Upper lobe of right lung (tissue), 1 donor: ENCODE data around the gene SMARCA2. TPM values are rescaled to one million over a fixed set of nuclear protein-coding genes. Genes with fewer than 3 reads are reported as not detected.

Source experiments
- ATAC-seq: fragments of 200-7000 bp; cut with Tn5 transposase; one replicate; pipeline ENCODE4 v1.9.1; 2020; ENCODE audit warnings: mild to moderate bottlenecking, moderate library complexity
- DNase-seq: peaks from one replicate; pipeline ENCODE4 v3.0.0-alpha.2; 2020
- H3K27ac ChIP-seq: fragments of 200-600 bp; one replicate; pipeline ENCODE4 v1.8.0; 2022
- H3K27me3 ChIP-seq: fragments of 200-600 bp; one replicate; pipeline ENCODE4 v1.8.0; 2022; ENCODE audit warnings: mild to moderate bottlenecking
- H3K36me3 ChIP-seq: fragments of 200-600 bp; one replicate; pipeline ENCODE4 v1.8.0; 2022
- H3K4me1 ChIP-seq: fragments of 200-600 bp; one replicate; pipeline ENCODE4 v1.8.0; 2022
- H3K4me3 ChIP-seq: fragments of 200-600 bp; one replicate; pipeline ENCODE4 v1.8.0; 2022; ENCODE audit warnings: mild to moderate bottlenecking
- H3K9me3 ChIP-seq: fragments of 200-600 bp; one replicate; pipeline ENCODE4 v1.8.0; 2022
- CTCF ChIP-seq: fragments of 200-600 bp; IDR thresholded peaks from one replicate; pipeline ENCODE4 v1.8.0; 2022; ENCODE audit warnings: antibody characterized with exemption
- intact Hi-C: fragments of 100-400 bp; cut with DNase I; formaldehyde crosslinking; loops from one replicate; pipeline ENCODE4 v1.11.0; 2022
- total RNA-seq: library from RNA; stranded (reverse); fragmentation: NEBNext Ultra II Directional; extraction: Animal tissue kit (Norgen Biotek cat#: 25700); gene quantifications from one replicate; pipeline ENCODE4 v1.2.1, GENCODE V29; 2021
- donor health status: DM: no; HTN: yes; CAD: no; lungs with severe emphysema.

Gene SMARCA2
- total RNA-seq, 1 donor from 2014 or later: 147 TPM

GRCh38 chr9:2026220-2026997 is 11.3 kb downstream of the SMARCA2 start:
- ATAC-seq: no peak
- H3K4me1 ChIP-seq: peaks cover 67% of the 10 kb centered on the region
- no peak for DNase-seq
- no peaks in the 10 kb centered on the region for H3K9me3 ChIP-seq
- peaks cover 9% of the 10 kb centered on the region for H3K36me3 ChIP-seq
- no peak overlapping the region for H3K4me3 ChIP-seq
- intact Hi-C loops: no loop called here
- peak overlapping the region; percentile 52 for H3K27ac ChIP-seq
- no peaks in the 10 kb centered on the region for H3K27me3 ChIP-seq
- no peak for TF ChIP-seq CTCF

DNA sequence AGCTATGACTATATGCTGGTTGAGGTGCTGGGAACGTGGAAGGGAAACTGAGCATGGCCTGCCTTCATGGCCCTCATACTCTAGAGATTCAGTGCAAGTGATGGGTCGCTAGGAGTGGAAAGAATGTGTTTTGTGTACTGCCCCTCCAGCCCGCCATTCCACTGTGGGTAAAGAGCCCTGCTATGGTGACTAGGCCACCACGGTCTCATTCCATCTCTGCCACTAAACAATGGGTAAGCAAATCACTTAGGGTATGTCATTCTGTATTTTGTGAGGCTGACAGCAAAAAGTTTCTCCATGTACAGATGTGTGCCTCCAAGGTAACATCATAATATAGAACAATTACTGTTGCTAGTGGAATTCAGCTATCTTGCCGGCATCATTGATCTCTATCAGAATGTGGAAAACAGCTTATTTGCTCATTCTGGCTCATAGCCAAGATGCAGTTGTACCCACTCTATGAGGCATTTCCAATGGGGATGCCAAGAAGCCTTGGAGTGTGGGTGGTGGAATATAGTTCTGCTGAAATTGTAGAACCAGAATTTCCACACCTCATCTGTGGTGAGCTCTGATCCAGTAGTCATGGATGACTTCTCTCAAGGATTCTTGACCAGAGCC is 12.5 kb downstream of the SMARCA2 start:
- Histone ChIP-seq H3K36me3 (peaks cover 18% of the 10 kb centered on the region), H3K4me1 (peaks cover 63% of the 10 kb centered on the region), H3K27ac (no peak overlapping the region), H3K9me3 (no peaks in the 10 kb centered on the region), H3K4me3 (no peak overlapping the region), H3K27me3 (no peaks in the 10 kb centered on the region)
- TF ChIP-seq CTCF: no peak
- DNase-seq: no peak
- intact Hi-C loops: no loop called here
- no peak for ATAC-seq

DNA sequence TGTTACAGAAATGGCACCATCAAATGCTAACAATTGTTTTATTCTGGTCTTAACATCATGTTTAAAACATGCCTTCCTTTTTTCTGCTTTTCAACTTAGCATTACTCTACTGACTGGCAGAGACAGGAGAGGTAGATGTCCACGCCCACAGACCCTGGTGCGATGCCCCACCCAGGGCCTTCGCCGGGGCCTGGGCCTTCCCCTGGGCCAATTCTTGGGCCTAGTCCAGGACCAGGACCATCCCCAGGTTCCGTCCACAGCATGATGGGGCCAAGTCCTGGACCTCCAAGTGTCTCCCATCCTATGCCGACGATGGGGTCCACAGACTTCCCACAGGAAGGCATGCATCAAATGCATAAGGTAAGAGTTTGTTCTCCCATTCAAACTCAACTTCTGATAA is 13.7 kb downstream of the SMARCA2 start:
- intact Hi-C loops: no loop called here
- ATAC-seq (peak; percentile 43), DNase-seq (no peak)
- Histone ChIP-seq H3K9me3 (no peaks in the 10 kb centered on the region), H3K27ac (no peak overlapping the region), H3K27me3 (no peaks in the 10 kb centered on the region), H3K36me3 (peaks cover 31% of the 10 kb centered on the region), H3K4me3 (no peak overlapping the region), H3K4me1 (peaks cover 51% of the 10 kb centered on the region)
- TF ChIP-seq CTCF: no peak

DNA sequence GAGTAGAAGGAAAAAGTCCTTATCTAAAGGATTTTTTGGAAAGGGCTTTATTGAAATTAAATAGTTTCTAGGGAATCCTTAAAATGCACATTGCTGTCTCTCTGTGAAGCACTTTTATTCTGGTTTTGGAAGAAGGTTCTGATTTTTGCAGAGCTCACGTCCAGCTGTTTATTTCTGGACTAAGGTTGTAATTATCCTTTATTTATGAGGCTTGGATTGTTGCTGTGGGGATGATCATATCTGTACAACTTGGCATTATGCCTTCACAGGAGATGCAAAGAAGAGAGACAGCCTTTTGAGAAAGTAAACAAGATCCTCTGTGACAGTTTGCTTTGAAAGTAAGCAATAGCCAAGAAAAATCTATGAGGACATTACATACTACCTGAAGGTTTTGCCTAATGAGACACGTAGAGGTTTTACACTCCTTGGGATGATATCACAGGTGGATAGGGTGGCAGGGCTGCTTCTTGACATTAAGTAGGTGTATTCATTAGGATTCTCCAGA is 14.6 kb downstream of the SMARCA2 start:
- intact Hi-C loops: no loop called here
- peaks cover 42% of the 10 kb centered on the region for H3K4me1 ChIP-seq
- ATAC-seq: no peak
- DNase-seq: no peak
- no peaks in the 10 kb centered on the region for H3K9me3 ChIP-seq
- no peak overlapping the region for H3K4me3 ChIP-seq
- no peaks in the 10 kb centered on the region for H3K27me3 ChIP-seq
- H3K36me3 ChIP-seq: peaks cover 39% of the 10 kb centered on the region
- no peak for TF ChIP-seq CTCF
- H3K27ac ChIP-seq: no peak overlapping the region

DNA sequence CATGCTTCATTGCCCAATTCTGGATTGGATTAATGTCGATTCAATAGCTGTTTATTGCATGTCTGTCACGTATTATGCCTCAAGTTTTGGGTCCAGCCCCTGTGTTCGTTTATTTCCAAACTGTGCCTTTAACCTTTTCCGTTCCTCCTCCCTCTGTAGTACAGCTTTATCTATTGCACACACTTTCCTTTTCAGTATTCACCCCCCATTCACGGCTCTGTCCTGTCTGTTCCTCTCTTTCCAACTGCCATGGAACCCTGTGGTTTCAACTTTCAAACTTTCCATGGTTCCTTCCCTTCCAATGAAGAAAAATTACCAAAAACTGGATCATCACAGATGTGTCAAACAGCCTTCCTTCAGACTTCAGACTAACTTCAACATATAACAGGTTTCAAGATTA is 17.1 kb downstream of the SMARCA2 start:
- intact Hi-C loops: no loop called here
- peaks cover 19% of the 10 kb centered on the region for H3K4me1 ChIP-seq
- H3K27ac ChIP-seq: no peak overlapping the region
- no peak for ATAC-seq
- H3K36me3 ChIP-seq: peaks cover 48% of the 10 kb centered on the region
- no peak overlapping the region for H3K4me3 ChIP-seq
- H3K9me3 ChIP-seq: no peaks in the 10 kb centered on the region
- no peak for TF ChIP-seq CTCF
- no peak for DNase-seq
- no peaks in the 10 kb centered on the region for H3K27me3 ChIP-seq
